Effector memory CD4-positive, alpha-beta T cell (primary cell): ENCODE measurements around the gene MSANTD2.

Source experiments
- DNase-seq, 3 donors: peaks; one replicate each; pipeline ENCODE4 v3.0.0-alpha.2; 2020
- H3K27ac ChIP-seq: 2 replicates; pipeline ENCODE4 v1.7.0; 2013; ENCODE audit warnings: mild to moderate bottlenecking, low read length, moderate library complexity; ENCODE audit not compliant: insufficient read depth, poor library complexity, severe bottlenecking
- H3K27me3 ChIP-seq: replicated peaks from 2 replicates; pipeline ENCODE4 v1.7.0; 2013; ENCODE audit warnings: mild to moderate bottlenecking, low read length; ENCODE audit not compliant: insufficient read depth, control insufficient read depth, poor library complexity, severe bottlenecking
- H3K36me3 ChIP-seq: 2 replicates; pipeline ENCODE4 v1.7.0; 2013; ENCODE audit warnings: mild to moderate bottlenecking, low read length, moderate library complexity; ENCODE audit not compliant: control insufficient read depth, insufficient read depth
- H3K4me1 ChIP-seq: 2 replicates; pipeline ENCODE4 v1.7.0; 2013; ENCODE audit warnings: low read length, mild to moderate bottlenecking; ENCODE audit not compliant: control insufficient read depth, insufficient read depth, poor library complexity, severe bottlenecking
- H3K4me3 ChIP-seq: 2 replicates; pipeline ENCODE4 v1.7.0; 2013; ENCODE audit warnings: low read length, low read depth, mild to moderate bottlenecking; ENCODE audit not compliant: insufficient read depth, poor library complexity, severe bottlenecking
- H3K9me3 ChIP-seq: 2 replicates; pipeline ENCODE4 v1.7.0; 2013; ENCODE audit warnings: mild to moderate bottlenecking, low read length, moderate library complexity; ENCODE audit not compliant: control insufficient read depth
- total RNA-seq, 3 donors: gene quantifications; one replicate each; lab custom pipeline; 2026; lab: John Stamatoyannopoulos, UW

Gene MSANTD2
- total RNA-seq, result 9.3 to 12.3 (median 12.2) reads per million in 3 donors

GRCh38 chr11:124800226-124800929, at the start of gene MSANTD2:
Gene MSANTD2, minus strand, starts transcription at chr11:124800406. Its CDS starts 26 bp downstream, at chr11:124800380.
- H3K36me3 ChIP-seq, result no peaks in the 10 kb centered on the region
- H3K27ac ChIP-seq, result peak within 1 kb of the TSS; percentile 92
- peaks cover 9% of the 10 kb centered on the region for H3K4me1 ChIP-seq
- no peaks in the 10 kb centered on the region for H3K9me3 ChIP-seq
- H3K27me3 ChIP-seq, result no peaks in the 10 kb centered on the region
- peak; percentile 64 to 75 (median 71) for DNase-seq
- peak within 1 kb of the TSS; percentile 92 for H3K4me3 ChIP-seq

GRCh38 chr11:124846070-124846673, 46.0 kb upstream of the MSANTD2 start:
- H3K27me3 ChIP-seq, result peaks cover 44% of the 10 kb centered on the region
- H3K27ac ChIP-seq, result no peak overlapping the region
- no peaks in the 10 kb centered on the region for H3K9me3 ChIP-seq
- H3K4me1 ChIP-seq, result no peaks in the 10 kb centered on the region
- no peak overlapping the region for H3K4me3 ChIP-seq
- H3K36me3 ChIP-seq, result no peaks in the 10 kb centered on the region
- DNase-seq, result no peak

- no peak overlapping the region for H3K4me3 ChIP-seq
- DNase-seq, result no peak
- peaks cover 4% of the 10 kb centered on the region for H3K4me1 ChIP-seq
- H3K9me3 ChIP-seq, result no peaks in the 10 kb centered on the region
- H3K27ac ChIP-seq, result no peak overlapping the region
- H3K27me3 ChIP-seq, result peaks cover 53% of the 10 kb centered on the region
- H3K36me3 ChIP-seq, result no peaks in the 10 kb centered on the region
Measured at GRCh38 chr11:124844664-124845079, 44.5 kb upstream of the MSANTD2 start.

GRCh38 chr11:124843616-124843910, 43.4 kb upstream of the MSANTD2 start:
- H3K27ac ChIP-seq, result no peak overlapping the region
- no peak overlapping the region for H3K4me3 ChIP-seq
- H3K9me3 ChIP-seq, result no peaks in the 10 kb centered on the region
- H3K36me3 ChIP-seq, result no peaks in the 10 kb centered on the region
- H3K27me3 ChIP-seq, result peaks cover 57% of the 10 kb centered on the region
- DNase-seq, result no peak
- H3K4me1 ChIP-seq, result peaks cover 13% of the 10 kb centered on the region

- peaks cover 13% of the 10 kb centered on the region for H3K4me1 ChIP-seq
- H3K27me3 ChIP-seq, result peaks cover 69% of the 10 kb centered on the region
- H3K27ac ChIP-seq, result no peak overlapping the region
- H3K9me3 ChIP-seq, result no peaks in the 10 kb centered on the region
- DNase-seq, result no peak
- H3K36me3 ChIP-seq, result no peaks in the 10 kb centered on the region
- no peak overlapping the region for H3K4me3 ChIP-seq
Measured at GRCh38 chr11:124842305-124842704, 42.1 kb upstream of the MSANTD2 start.

GRCh38 chr11:124841840-124842239, 41.6 kb upstream of the MSANTD2 start:
- Histone ChIP-seq H3K36me3 (no peaks in the 10 kb centered on the region), H3K27ac (no peak overlapping the region), H3K27me3 (peaks cover 69% of the 10 kb centered on the region), H3K4me3 (no peak overlapping the region), H3K9me3 (no peaks in the 10 kb centered on the region), H3K4me1 (peaks cover 16% of the 10 kb centered on the region)
- DNase-seq, result no peak

- H3K36me3 ChIP-seq, result no peaks in the 10 kb centered on the region
- H3K27me3 ChIP-seq, result peaks cover 63% of the 10 kb centered on the region
- H3K9me3 ChIP-seq, result no peaks in the 10 kb centered on the region
- H3K4me3 ChIP-seq, result no peak overlapping the region
- H3K4me1 ChIP-seq, result peaks cover 18% of the 10 kb centered on the region
- no peak for DNase-seq
- H3K27ac ChIP-seq, result no peak overlapping the region
Measured at GRCh38 chr11:124841201-124841600, 41.0 kb upstream of the MSANTD2 start.

GRCh38 chr11:124840666-124841065, 40.5 kb upstream of the MSANTD2 start:
- Histone ChIP-seq H3K9me3 (no peaks in the 10 kb centered on the region), H3K4me1 (peaks cover 18% of the 10 kb centered on the region), H3K4me3 (no peak overlapping the region), H3K27me3 (peaks cover 62% of the 10 kb centered on the region), H3K27ac (no peak overlapping the region), H3K36me3 (no peaks in the 10 kb centered on the region)
- no peak for DNase-seq

- Histone ChIP-seq H3K9me3 (no peaks in the 10 kb centered on the region), H3K27ac (no peak overlapping the region), H3K36me3 (no peaks in the 10 kb centered on the region), H3K4me3 (peak overlapping the region; percentile 27), H3K27me3 (peaks cover 60% of the 10 kb centered on the region), H3K4me1 (peaks cover 18% of the 10 kb centered on the region)
- no peak for DNase-seq
Measured at GRCh38 chr11:124839972-124840621, 39.9 kb upstream of the MSANTD2 start.
